Activated CD4-positive, alpha-beta T cell treated with anti-CD3 and anti-CD28 coated beads, Interleukin-2, amount 10 ng/mL, durations not matched to agents 7 days and 5 days (primary cell): ENCODE measurements around the gene HELZ2. TPM values are rescaled to one million over a fixed set of nuclear protein-coding genes. Genes with fewer than 3 reads are reported as not detected.

Experiments
- CTCF ChIA-PET: fragments of 350-600 bp; sonication (Branson Sonifier 250); formaldehyde crosslinking; loops from one replicate; lab custom pipeline; 2021; ENCODE audit warnings: antibody characterized with exemption; lab: Charles Lee
- POLR2A ChIA-PET: fragments of 350-600 bp; sonication (Branson Sonifier 250); formaldehyde crosslinking; loops from one replicate; lab custom pipeline; 2021; ENCODE audit warnings: antibody characterized with exemption; lab: Charles Lee
- DNase-seq: peaks from one replicate; pipeline ENCODE4 v3.0.0-alpha.2; 2020
- H3K27ac Mint-ChIP-seq: one replicate; pipeline ENCODE4 v1.8.0; 2021; ENCODE audit warnings: mild to moderate bottlenecking, moderate library complexity, mixed read lengths
- H3K27me3 Mint-ChIP-seq: one replicate; pipeline ENCODE4 v1.8.0; 2021; ENCODE audit warnings: mixed read lengths
- H3K36me3 Mint-ChIP-seq: one replicate; pipeline ENCODE4 v1.8.0; 2021; ENCODE audit warnings: low read depth, mixed read lengths
- H3K4me1 Mint-ChIP-seq: one replicate; pipeline ENCODE4 v1.8.0; 2021; ENCODE audit warnings: mixed read lengths
- H3K4me3 Mint-ChIP-seq: one replicate; pipeline ENCODE4 v1.8.0; 2021; ENCODE audit warnings: mild to moderate bottlenecking, moderate library complexity, mixed read lengths
- H3K9me3 Mint-ChIP-seq: one replicate; pipeline ENCODE4 v1.8.0; 2021; ENCODE audit warnings: mixed read lengths
- total RNA-seq, 2 experiments: library from RNA; stranded (reverse); gene quantifications; one replicate each; pipeline ENCODE4 v1.2.3, GENCODE V29; 2021

The HELZ2 gene
- total RNA-seq, 2 experiments from 2014 or later = 95.5 to 107 TPM

DNA sequence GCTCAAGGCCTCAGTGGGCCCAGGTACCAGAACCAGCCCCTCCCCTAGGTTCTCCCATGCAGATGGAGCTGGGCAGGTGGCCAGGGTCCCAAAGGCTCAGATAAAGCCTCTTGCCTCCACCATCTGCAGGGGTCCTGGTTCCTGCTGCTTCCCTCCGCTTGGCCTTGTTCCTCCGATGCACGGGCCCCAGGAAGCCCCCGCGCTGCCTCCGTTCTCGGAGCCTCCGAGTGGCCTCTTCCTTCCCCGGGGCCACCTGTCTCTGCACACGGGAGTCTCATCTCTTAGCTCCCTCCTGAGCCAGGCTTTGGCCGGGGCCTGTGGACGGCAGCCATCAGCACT lies 35.0 kb downstream of the HELZ2 start:
- Mint-ChIP-seq H3K9me3 (no peaks in the 10 kb centered on the region), H3K27ac (peak overlapping the region; percentile 19), H3K4me3 (no peak overlapping the region), H3K36me3 (no peaks in the 10 kb centered on the region), H3K27me3 (no peaks in the 10 kb centered on the region), H3K4me1 (peaks cover 12% of the 10 kb centered on the region)
- ChIA-PET CTCF (interaction anchor here (0.5 to 4.2 kb wide), 13 partner anchors 7 to 583 kb away, joined by 3 to 41 read pairs (median 6); partner anchors contain the start of genes FNDC11, PRPF6 and SAMD10), POLR2A (no interaction called here)
- no peak for DNase-seq

DNA sequence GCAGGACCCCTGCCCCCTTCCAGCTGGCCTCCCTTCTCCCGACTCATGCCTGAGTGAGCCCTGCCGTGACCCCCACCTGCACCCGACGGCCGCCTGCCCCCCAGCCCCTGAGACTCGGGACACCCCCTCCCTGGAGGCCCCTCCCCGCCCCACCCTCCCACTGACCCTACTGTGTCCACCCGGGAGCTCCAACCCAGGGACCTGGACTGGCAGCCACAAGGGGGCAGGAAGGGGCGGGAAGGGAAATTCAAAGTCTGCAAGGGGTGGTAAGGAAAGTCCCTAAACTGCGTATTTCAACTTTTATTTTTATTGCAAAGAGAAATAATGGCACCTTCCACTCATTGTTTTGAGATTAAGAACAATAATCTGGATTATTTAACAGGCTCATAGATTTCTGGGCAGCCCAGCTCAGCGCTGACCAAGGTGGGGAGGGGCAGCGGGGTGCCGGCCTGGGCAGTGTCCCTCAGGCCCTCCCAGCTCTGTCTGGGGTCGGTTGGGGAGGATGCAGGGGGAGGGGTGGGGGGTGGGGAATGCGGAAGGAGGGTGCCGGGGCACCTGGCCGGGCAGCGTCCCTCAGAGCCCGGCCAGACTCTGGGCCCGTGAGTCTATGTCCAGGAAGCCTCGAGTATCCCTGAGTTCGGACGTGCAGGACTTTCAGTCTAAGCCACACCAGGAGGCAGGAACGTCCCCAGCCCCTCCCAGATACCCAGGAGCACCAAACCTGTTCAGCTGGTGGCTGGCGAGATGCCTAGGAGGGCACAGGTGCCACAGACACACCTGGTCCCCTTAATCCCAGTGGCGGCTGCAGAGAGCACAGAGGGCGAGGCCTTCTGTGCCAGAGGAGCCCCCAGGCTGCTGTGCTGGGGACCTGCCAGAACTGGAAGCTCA lies 35.6 kb downstream of the HELZ2 start:
- no peaks in the 10 kb centered on the region for H3K36me3 Mint-ChIP-seq
- no peaks in the 10 kb centered on the region for H3K9me3 Mint-ChIP-seq
- H3K4me3 Mint-ChIP-seq = peak overlapping the region; percentile 70
- H3K4me1 Mint-ChIP-seq = peaks cover 12% of the 10 kb centered on the region
- H3K27ac Mint-ChIP-seq = peak overlapping the region; percentile 90
- no peaks in the 10 kb centered on the region for H3K27me3 Mint-ChIP-seq
- ChIA-PET POLR2A (no interaction called here), CTCF (interaction anchor here (0.5 to 4.2 kb wide), 36 partner anchors 8 to 747 kb away, joined by 3 to 41 read pairs (median 6); partner anchors contain the start of genes ARFRP1, FNDC11, GMEB2 and HELZ2)
- no peak for DNase-seq

DNA sequence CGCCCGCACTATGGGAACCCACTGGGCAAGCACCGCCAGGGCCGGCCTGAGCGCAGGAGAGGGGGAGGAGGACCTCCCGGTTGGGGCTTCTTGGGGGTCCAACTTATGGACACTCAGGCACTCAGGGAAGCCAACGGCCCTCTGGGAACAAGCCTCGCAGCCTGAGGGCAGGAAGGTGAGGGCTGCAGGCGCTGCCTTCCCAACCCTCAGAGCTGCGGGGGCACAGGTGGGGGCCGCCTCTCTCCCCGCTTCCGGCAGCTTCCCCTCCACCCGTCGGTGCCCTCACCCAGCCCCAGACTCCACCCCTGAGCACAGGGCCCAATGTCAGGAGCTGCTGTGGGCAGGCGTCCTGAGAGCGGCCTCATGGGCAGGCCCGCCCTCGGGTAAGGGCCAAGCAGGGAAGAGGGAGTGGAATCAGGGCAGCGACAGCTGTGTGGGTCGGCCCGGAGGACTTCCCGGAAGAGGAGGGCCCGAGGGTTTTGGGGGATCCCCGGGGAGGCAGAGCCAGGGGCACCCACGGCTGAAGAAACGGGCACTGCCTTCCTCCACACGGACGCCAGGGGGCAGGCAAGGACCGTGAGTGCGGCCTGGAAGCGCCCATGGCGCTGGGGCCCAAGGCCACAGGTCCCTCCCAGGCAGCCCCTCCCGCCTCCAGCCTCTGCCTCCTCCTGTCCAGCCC lies 36.4 kb downstream of the HELZ2 start:
- CTCF ChIA-PET = interaction anchor here (0.6 to 4.2 kb wide), 59 partner anchors 8 to 748 kb away, joined by 3 to 41 read pairs (median 4); partner anchors contain the start of genes ARFRP1, FNDC11, GMEB2 and HELZ2
- POLR2A ChIA-PET = no interaction called here
- no peaks in the 10 kb centered on the region for H3K9me3 Mint-ChIP-seq

DNA sequence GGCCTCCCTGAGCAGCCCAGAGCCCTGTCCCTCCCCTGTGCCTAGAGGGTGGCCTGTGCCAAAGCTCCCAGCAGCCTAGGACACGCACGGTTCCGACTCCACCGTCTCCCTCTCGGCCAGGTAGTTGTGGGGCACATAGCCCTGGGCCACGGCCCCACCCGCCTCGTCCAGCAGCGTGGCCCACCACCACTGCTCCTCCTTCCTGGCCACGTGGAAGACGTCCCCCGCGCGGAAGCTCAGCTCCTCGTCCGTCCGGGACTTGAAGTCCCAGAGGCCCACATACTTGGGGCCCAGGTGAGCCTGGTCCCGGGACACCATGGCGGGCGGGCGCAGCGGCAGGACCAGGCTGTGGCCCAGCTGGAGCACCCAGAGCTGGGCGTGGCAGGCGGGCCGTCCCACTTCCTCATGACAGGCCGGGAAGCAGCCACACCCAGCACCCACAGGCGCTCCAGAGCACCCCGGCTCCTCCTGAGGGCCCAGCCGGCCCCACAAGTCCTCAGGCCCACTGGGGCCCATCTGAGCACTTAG lies 37.0 kb downstream of the HELZ2 start, which contains the start of gene PTK6:
TSS of gene PTK6 (minus strand) at position 380 of the 528 bp plus-strand sequence. CDS start at position 318, 62 bp downstream.
- peak within 1 kb of the TSS; percentile 70 for H3K4me3 Mint-ChIP-seq
- peaks cover 12% of the 10 kb centered on the region for H3K4me1 Mint-ChIP-seq
- peak; percentile 43 for DNase-seq
- no peaks in the 10 kb centered on the region for H3K27me3 Mint-ChIP-seq
- POLR2A ChIA-PET = no interaction called here
- peak within 1 kb of the TSS; percentile 90 for H3K27ac Mint-ChIP-seq
- CTCF ChIA-PET = interaction anchor here (0.6 to 4.2 kb wide), 56 partner anchors 8 to 749 kb away, joined by 3 to 41 read pairs (median 4); partner anchors contain the start of genes ARFRP1, FNDC11, GMEB2 and HELZ2
- no peaks in the 10 kb centered on the region for H3K36me3 Mint-ChIP-seq
- no peaks in the 10 kb centered on the region for H3K9me3 Mint-ChIP-seq

More for the DNA sequence above, 36.4 kb downstream of the HELZ2 start:
- Mint-ChIP-seq H3K4me1 (peaks cover 12% of the 10 kb centered on the region), H3K4me3 (peak overlapping the region; percentile 70), H3K27ac (peak overlapping the region; percentile 90), H3K27me3 (no peaks in the 10 kb centered on the region), H3K36me3 (no peaks in the 10 kb centered on the region)
- peak; percentile 94 for DNase-seq

DNA sequence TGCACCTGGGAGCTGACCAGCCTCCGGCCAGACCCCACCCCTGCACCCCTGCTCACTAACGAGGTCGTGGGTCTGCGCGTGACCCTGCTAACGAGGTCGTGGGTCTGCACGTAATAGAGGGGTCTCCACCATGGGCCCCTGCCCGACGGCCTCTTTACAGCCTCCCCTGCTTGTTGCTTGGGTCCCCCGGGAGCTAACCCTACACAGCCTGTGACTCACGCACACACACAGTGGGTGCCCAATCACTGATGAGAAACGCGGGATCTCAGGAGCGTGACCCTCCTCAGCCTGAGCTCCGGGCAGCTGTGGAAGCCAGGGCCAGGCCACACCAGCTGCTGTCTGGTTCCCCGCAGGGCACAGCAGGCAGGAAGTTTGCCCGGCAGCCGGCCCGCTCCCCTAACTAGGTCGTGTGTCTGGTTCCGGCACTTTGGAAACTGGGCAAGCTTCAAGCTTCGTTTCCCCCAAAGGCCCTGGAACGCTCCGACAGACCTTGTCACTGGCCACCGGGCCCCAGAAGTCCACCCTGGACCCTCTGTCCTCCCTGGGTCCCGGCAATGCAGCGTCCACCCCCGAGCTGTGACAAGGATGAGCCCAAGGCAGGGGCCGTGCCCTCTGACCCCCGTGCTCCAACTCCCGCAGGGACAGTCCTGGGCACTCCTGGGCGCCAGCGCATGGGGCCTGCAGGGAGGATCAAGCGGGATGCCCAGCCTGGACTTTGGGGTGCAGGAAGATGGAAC lies 37.6 kb downstream of the HELZ2 start:
- Mint-ChIP-seq H3K36me3 (no peaks in the 10 kb centered on the region), H3K4me1 (peaks cover 12% of the 10 kb centered on the region), H3K27me3 (no peaks in the 10 kb centered on the region), H3K9me3 (no peaks in the 10 kb centered on the region), H3K27ac (peak overlapping the region; percentile 14), H3K4me3 (no peak overlapping the region)
- ChIA-PET POLR2A (no interaction called here), CTCF (interaction anchor here (0.8 to 4.2 kb wide), 12 partner anchors 15 to 749 kb away, joined by 3 to 41 read pairs (median 5); partner anchors contain the start of genes PPDPF and RTEL1)
- DNase-seq = no peak

DNA sequence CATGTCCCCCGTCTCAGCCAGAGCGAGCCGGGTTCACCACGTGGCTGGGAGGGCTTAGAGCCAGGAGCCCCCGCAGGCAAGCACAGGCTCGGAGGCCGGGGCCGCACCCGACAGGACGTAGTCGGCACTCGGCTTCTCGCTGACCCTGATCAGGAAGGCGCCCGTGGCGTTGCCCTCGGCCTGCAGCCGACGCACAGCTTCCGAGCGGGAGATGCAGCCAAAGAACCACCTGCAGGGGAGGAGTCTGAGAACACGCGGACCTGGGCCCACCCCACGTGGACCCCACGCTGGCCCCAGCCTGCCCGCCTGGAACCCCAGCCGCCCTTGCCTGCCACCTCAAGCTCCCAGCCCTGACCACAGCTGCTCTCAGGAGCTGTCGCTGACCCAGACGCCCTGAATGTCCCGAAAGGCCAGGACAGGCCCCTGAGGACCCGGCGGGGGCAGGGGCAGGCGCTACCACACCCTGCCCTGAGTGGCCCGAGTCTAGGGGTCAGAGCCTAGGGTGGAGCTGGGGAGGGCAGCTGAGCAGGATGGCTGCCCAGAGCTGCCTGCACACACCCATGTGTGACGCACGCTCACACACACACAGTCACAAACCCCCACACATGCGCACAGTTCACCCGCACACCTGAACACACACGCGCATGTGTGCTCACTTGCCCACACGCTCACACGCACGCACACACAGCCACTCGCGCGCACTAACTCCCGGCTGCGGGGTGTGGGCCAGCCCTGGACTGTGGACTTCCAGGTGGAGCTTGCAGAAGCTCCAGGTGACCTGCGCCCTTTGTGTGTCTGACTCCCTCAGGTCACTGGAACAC lies 39.0 kb downstream of the HELZ2 start:
- Mint-ChIP-seq H3K4me1 (peaks cover 12% of the 10 kb centered on the region), H3K36me3 (no peaks in the 10 kb centered on the region), H3K9me3 (no peaks in the 10 kb centered on the region), H3K27ac (peak overlapping the region; percentile 41), H3K27me3 (no peaks in the 10 kb centered on the region), H3K4me3 (no peak overlapping the region)
- DNase-seq = peak; percentile 5
- ChIA-PET CTCF (interaction anchor here (0.6 to 1.3 kb wide), 2 partner anchors 14 to 336 kb away, joined by 3 to 4 read pairs; partner anchors contain the start of gene PPDPF), POLR2A (no interaction called here)

DNA sequence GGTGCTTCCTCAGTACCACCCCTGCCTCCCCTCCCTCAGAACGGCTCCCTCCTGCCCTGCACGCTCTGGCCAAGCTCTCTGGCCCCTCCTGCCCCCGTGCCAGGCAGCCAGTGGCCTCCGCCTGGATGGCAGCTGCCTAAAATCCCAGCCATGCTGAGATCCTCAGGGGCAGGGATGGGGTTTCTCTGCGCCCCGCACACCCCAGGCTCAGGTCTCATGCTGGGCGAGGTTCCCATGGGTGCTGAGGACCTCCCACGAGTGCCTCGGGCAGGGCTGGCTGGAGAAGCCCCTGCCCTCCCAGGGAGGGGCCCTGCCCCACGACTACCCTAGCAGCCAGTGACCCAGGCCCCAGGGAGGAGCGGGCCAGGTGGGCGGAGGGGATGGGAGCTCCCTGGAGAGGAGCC lies 39.6 kb downstream of the HELZ2 start:
- peak; percentile 5 for DNase-seq
- POLR2A ChIA-PET = no interaction called here
- Mint-ChIP-seq H3K27me3 (no peaks in the 10 kb centered on the region), H3K27ac (no peak overlapping the region), H3K36me3 (no peaks in the 10 kb centered on the region), H3K4me1 (peaks cover 12% of the 10 kb centered on the region), H3K9me3 (no peaks in the 10 kb centered on the region), H3K4me3 (no peak overlapping the region)
- CTCF ChIA-PET = interaction anchor here (0.6 to 1.3 kb wide), 2 partner anchors 13 to 336 kb away, joined by 3 to 4 read pairs; partner anchors contain the start of gene PPDPF

DNA sequence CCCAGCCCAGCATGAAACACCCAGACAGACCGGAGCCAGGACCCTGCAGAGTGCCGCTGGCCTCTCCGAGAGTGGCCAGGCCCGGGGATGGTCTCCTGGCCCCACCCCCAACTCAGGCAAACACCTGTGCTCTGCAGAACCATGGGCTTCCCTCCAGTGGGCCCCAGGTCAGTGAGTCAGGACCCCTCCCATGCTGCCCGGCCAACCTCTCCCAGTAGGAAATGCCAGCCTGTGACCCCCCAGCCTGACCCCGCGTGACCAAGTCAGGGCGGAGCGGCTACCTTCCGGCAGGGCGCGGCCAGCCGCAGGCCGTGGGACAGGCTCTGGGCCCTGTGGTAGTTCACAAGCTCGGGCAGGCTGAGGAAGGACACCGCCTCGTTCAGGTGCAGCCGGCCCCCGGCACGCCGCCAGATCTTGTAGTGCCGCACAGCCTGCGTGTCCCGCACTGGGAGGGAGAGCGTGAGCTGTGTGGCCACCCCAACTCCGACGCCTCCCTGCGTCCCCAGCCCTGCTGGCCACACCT lies 40.1 kb downstream of the HELZ2 start:
- no peak overlapping the region for H3K4me3 Mint-ChIP-seq
- DNase-seq = peak; percentile 6
- H3K36me3 Mint-ChIP-seq = no peaks in the 10 kb centered on the region
- no peaks in the 10 kb centered on the region for H3K9me3 Mint-ChIP-seq
- no peak overlapping the region for H3K27ac Mint-ChIP-seq
- ChIA-PET CTCF (interaction anchor here (1.3 kb wide), 1 partner anchor 13 kb away, joined by 4 read pairs; the partner anchor contains the start of gene PPDPF), POLR2A (no interaction called here)
- no peaks in the 10 kb centered on the region for H3K27me3 Mint-ChIP-seq
- peaks cover 12% of the 10 kb centered on the region for H3K4me1 Mint-ChIP-seq

DNA sequence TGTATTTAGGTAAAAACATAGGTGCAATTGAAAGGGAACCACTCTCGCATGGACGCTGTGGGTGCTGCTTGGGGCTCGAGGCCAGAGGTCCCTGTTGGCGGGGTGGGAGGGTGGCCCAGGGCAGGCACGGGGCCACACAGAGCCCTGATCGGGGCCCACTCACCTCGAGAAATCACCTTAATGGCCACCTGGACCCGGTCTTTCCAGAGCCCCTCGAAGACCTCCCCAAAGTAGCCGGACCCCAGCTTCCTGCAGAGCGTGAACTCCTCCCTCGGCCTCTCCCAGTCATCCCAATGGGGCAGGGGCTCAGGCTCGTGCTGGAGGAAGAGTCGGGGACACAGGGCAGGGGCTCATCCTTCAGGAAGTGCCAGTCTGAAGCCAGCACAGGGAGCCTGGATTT lies 40.7 kb downstream of the HELZ2 start:
- Mint-ChIP-seq H3K27me3 (no peaks in the 10 kb centered on the region), H3K27ac (no peak overlapping the region), H3K9me3 (no peaks in the 10 kb centered on the region), H3K36me3 (no peaks in the 10 kb centered on the region), H3K4me1 (peaks cover 12% of the 10 kb centered on the region), H3K4me3 (no peak overlapping the region)
- POLR2A ChIA-PET = no interaction called here
- DNase-seq = no peak
- CTCF ChIA-PET = no interaction called here

DNA sequence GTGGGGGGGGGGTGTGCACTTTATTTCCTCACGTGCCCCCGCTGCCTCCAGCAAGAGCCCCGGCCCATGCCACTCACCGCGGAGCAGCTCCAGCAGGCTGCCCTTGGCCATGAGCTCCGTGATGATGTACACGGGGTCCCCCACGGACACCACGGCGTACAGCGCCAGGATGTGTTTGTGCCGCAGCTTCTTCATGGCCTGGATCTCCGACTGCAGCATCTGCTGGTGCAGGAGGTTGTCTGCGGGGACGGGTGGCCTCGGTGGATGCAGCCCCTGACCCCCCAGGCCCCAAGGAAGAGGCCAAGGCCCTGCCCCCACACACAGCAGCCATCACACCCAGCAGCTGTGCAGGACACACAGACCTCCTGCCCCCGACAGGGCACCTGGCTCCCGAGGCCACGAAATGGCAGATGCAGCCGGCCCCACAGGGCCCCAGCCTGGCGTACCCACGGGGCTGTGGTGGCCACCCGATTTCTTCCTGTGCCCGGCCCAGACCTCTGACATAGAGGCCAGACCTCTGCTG lies 41.5 kb downstream of the HELZ2 start:
- no peak overlapping the region for H3K27ac Mint-ChIP-seq
- H3K27me3 Mint-ChIP-seq = peaks cover 3% of the 10 kb centered on the region

More for the DNA sequence above, 41.5 kb downstream of the HELZ2 start:
- no peak overlapping the region for H3K4me3 Mint-ChIP-seq
- ChIA-PET CTCF (interaction anchor here (0.6 kb wide), 1 partner anchor 134 kb away, joined by 3 read pairs; no protein-coding TSS in a partner anchor), POLR2A (no interaction called here)
- H3K9me3 Mint-ChIP-seq = no peaks in the 10 kb centered on the region
- H3K36me3 Mint-ChIP-seq = no peaks in the 10 kb centered on the region
- peaks cover 8% of the 10 kb centered on the region for H3K4me1 Mint-ChIP-seq
- DNase-seq = peak; percentile 5
